Ovary (tissue), 10 donors: Measurements from ENCODE around the gene POGK. TPM values are rescaled to one million over a fixed set of nuclear protein-coding genes. Genes with fewer than 3 reads are reported as not detected.

Experiments
- DNase-seq, 5 donors: peaks; one replicate each; pipeline ENCODE4 v3.0.0-alpha.2; 2019 to 2020
- H3K27ac ChIP-seq, 2 donors: fragments of 200-600 bp; one replicate each; pipeline versions ENCODE4 v1.5.1 to v1.8.0; 2019 to 2022
- H3K27me3 ChIP-seq: fragments of 200-600 bp; one replicate; pipeline ENCODE4 v1.8.0; 2022
- H3K36me3 ChIP-seq: fragments of 200-600 bp; sonication (generic); one replicate; pipeline ENCODE4 v1.5.1; 2019
- H3K4me1 ChIP-seq: one replicate; pipeline ENCODE4 v1.8.1; 2013; ENCODE audit warnings: mild to moderate bottlenecking, moderate library complexity; ENCODE audit not compliant: insufficient read depth
- H3K4me3 ChIP-seq: fragments of 200-600 bp; sonication (generic); one replicate; pipeline ENCODE4 v1.5.1; 2017
- H3K9me3 ChIP-seq, 2 donors: fragments of 200-600 bp in 1 of 2; sonication (generic) in 1 of 2; one replicate each; pipeline versions ENCODE4 v1.5.1 to v1.8.1; 2013 to 2019; ENCODE audit warnings: mild to moderate bottlenecking in 1 of 2, moderate library complexity in 1 of 2
- EP300 ChIP-seq: sonication (generic); formaldehyde crosslinking; IDR thresholded peaks from one replicate; pipeline ENCODE4 v1.6.1; 2017; ENCODE audit warnings: antibody characterized with exemption
- POLR2A ChIP-seq: fragments of 450-650 bp; IDR thresholded peaks from one replicate; pipeline ENCODE4 v1.6.1; 2017; ENCODE audit warnings: antibody characterized with exemption, mild to moderate bottlenecking, moderate library complexity
- WGBS, 3 donors: extraction: QIAGEN DNeasy Blood & Tissue Kit in 1 of 3; methylation state at CpG; one replicate each; pipeline versions ENCODE4 v1.1.5 to v1.1.7; 2013 to 2017; 5-methylcytosine and 5-hydroxymethylcytosine counted together
- intact Hi-C, 4 donors: fragments of 100-400 bp; cut with DNase I; formaldehyde crosslinking; loops; one replicate each; pipeline versions ENCODE4 v1.11.0 to v1.15.1; 2022 to 2023
- long read RNA-seq, 3 donors: library from polyadenylated mRNA in 2 of 3; unstranded in 2 of 3; transcript quantifications; one replicate each; pipeline ENCODE4 v2.0.0 and lab custom pipeline, GENCODE V29; 2021 to 2026
- polyA plus RNA-seq, 2 donors: library from polyadenylated mRNA; stranded (reverse); fragments of 200-250 nt in 1 of 2; fragments of 350-450 nt in 1 of 2; fragmentation: Illumina TruSeq in 1 of 2; extraction: RNeasy Lipid Tissue Mini Kit (QIAGEN cat#74804) in 1 of 2; gene quantifications; one replicate each; pipeline ENCODE4 v1.2.3, GENCODE V29; 2013 to 2014
- total RNA-seq, 7 donors: library from RNA; depleted of rRNA in 2 of 7; stranded (reverse); fragments of >200 nt in 2 of 7; fragmentation: NEBNext Ultra II Directional in 3 of 7; extraction: Animal tissue kit (Norgen Biotek cat#: 25700) in 3 of 7; gene quantifications; one replicate each; pipeline versions ENCODE4 v1.1.0 to v1.2.4, GENCODE V29; 2016 to 2023
- TF ChIP-seq, protein P1 (sequence below), 3 donors: fragments of 450-650 bp in 2 of 3; fragments of 200-600 bp in 1 of 3; IDR thresholded peaks; one replicate each; pipeline versions ENCODE4 v1.5.1 to v1.8.0; 2016 to 2022; ENCODE audit warnings: antibody characterized with exemption in 3 of 3, mild to moderate bottlenecking in 1 of 3
- donor health status: DM: no; HTN: no; CAD: no; lungs with moderate emphysema.
- donor health status: DM: no; HTN: no; CAD: no.
- donor health status: Bipolar disorder and iron deficiency.
- donor health status: DM: yes; HTN: yes; CAD: no.
- donor health status: DM: no; HTN: no; CAD: no.
- donor health status: DM: yes; HTN: yes; CAD: no.

Gene POGK
- total RNA-seq (10 to 100 TPM; 17.3 to 44.5 (median 41.5) TPM), polyA plus RNA-seq (10 to 100 TPM; 12.7 to 28.2 TPM)
- long read RNA-seq, donor 1, full-length matches to known transcripts, result 6 of 47 reads
- long read RNA-seq, donor 1, partial matches to known transcripts, result 30 of 47 reads
- long read RNA-seq, donor 1, other reads (novel, unspliced or antisense), result 11 of 47 reads
- long read RNA-seq, donor 2, full-length matches to known transcripts, result 2 of 2 reads
- long read RNA-seq, donor 2, partial matches to known transcripts, result 0 of 2 reads
- long read RNA-seq, donor 2, other reads (novel, unspliced or antisense), result 0 of 2 reads
- long read RNA-seq, donor 3, full-length matches to known transcripts, result 19 of 65 reads
- long read RNA-seq, donor 3, partial matches to known transcripts, result 10 of 65 reads
- long read RNA-seq, donor 3, other reads (novel, unspliced or antisense), result 36 of 65 reads

- H3K9me3 ChIP-seq, result no peaks in the 10 kb centered on the region
- peak; percentile 88 to 92 (median 91) for DNase-seq
- no peaks in the 10 kb centered on the region for H3K27me3 ChIP-seq
- 0% methylated on average over 21 to 63 of the region's 63 CpGs for WGBS, 3 donors
- peak; percentile 57 for TF ChIP-seq POLR2A
- no peak for TF ChIP-seq EP300
- TF ChIP-seq, protein P1, sequence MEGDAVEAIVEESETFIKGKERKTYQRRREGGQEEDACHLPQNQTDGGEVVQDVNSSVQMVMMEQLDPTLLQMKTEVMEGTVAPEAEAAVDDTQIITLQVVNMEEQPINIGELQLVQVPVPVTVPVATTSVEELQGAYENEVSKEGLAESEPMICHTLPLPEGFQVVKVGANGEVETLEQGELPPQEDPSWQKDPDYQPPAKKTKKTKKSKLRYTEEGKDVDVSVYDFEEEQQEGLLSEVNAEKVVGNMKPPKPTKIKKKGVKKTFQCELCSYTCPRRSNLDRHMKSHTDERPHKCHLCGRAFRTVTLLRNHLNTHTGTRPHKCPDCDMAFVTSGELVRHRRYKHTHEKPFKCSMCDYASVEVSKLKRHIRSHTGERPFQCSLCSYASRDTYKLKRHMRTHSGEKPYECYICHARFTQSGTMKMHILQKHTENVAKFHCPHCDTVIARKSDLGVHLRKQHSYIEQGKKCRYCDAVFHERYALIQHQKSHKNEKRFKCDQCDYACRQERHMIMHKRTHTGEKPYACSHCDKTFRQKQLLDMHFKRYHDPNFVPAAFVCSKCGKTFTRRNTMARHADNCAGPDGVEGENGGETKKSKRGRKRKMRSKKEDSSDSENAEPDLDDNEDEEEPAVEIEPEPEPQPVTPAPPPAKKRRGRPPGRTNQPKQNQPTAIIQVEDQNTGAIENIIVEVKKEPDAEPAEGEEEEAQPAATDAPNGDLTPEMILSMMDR (IDR thresholded peaks at IDR 0.05), result no peak
- intact Hi-C loops, result no loop called here
- H3K4me3 ChIP-seq, result peak within 1 kb of the TSS; percentile 54
- no peaks in the 10 kb centered on the region for H3K36me3 ChIP-seq
- H3K27ac ChIP-seq, result peak within 1 kb of the TSS; percentile 68 to 87
- H3K4me1 ChIP-seq, result peaks cover 5% of the 10 kb centered on the region
These were observed at the start of gene POGK for GRCh38 chr1:166838766-166839599. TSS of gene POGK (plus strand) at chr1:166839475. CDS start at chr1:166840957, 1,482 bp downstream.

DNA sequence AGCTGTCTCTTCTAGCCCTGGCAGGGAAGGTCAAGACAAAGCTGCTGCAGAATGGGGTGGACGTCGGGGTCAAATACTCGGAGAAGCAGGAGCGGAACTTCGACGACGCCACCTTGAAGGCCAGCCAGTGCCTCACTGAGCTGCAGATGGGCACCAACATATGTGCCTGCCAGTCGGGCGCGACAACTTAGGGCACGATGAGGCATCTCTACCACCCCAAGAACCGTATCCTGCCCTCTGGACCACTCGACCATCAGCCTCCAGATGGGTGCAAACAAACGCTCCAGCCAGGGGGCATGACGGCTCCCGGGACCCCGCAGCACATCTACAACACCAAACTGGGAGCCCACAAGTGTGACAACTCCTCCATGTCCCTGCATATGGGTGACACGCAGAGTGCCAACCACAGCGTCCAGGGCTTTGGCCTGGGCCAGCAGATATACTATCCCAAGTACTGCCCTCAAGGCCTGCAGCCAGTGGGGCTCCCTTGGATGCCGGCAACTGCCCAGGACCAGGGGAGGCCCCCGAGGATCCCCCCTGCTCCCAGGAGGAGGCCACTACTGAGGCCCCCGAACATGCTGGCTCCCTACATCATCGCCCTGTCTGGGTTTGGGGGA is 42.5 kb upstream of the POGK start:
- 85 to 91% (median 89%) methylated on average over 23 of the region's 23 CpGs for WGBS, 3 donors
- no peak for TF ChIP-seq EP300
- no peak for TF ChIP-seq POLR2A
- TF ChIP-seq, protein P1 (IDR thresholded peaks at IDR 0.05), result no peak
- intact Hi-C loops, result no loop called here
- Histone ChIP-seq H3K4me1 (no peaks in the 10 kb centered on the region), H3K36me3 (no peaks in the 10 kb centered on the region), H3K27ac (no peak overlapping the region), H3K27me3 (no peaks in the 10 kb centered on the region), H3K4me3 (no peak overlapping the region), H3K9me3 (no peaks in the 10 kb centered on the region)
- no peak for DNase-seq

DNA sequence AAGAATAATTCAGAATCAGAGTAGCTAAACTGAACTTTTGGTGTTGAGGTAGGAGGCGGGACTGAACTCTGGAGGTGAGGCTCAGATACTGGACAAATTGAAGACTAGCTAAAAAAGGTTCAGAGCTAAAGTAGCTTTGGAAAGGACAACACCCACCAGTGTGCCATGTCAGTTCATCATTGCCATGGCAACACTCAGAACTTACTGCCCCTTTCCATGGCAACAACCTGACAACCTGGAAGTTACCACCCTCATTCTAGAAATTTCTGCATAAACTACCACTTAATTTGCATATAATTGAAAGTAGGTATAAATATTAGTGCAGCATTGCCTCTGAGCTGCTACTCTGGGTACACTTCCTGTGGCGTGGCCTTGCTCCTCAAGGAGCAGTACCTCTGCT is 30.3 kb upstream of the POGK start:
- Histone ChIP-seq H3K4me1 (no peaks in the 10 kb centered on the region), H3K4me3 (no peak overlapping the region), H3K36me3 (no peaks in the 10 kb centered on the region), H3K27me3 (no peaks in the 10 kb centered on the region), H3K9me3 (no peaks in the 10 kb centered on the region), H3K27ac (no peak overlapping the region)
- intact Hi-C loops, result no loop called here
- DNase-seq, result no peak
- WGBS, 3 donors, result 70 to 85% (median 70%) methylated on average over 2 of the region's 2 CpGs
- TF ChIP-seq EP300 (no peak), POLR2A (no peak)
- TF ChIP-seq, protein P1 (IDR thresholded peaks at IDR 0.05), result no peak

DNA sequence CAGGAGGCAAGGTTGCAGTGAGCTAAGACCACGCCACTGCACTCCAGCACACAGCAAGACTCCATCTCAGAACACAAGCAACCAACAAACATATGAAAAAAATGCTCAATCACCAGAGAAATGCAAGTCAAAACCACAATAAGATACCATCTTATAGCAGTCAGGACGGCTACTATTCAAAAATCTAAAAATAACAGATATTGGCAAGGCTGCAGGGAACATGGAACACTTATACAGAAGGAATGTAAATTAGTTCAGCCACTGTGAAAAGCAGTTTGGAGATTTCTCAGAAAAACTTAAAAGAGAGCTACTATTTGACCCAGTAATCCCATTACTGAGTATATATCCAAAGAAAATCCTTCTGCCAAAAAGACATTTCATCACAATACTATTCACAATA is 27.6 kb upstream of the POGK start:
- TF ChIP-seq, protein P1 (IDR thresholded peaks at IDR 0.05), result no peak
- no peak for TF ChIP-seq EP300
- TF ChIP-seq POLR2A, result no peak
- H3K4me1 ChIP-seq, result no peaks in the 10 kb centered on the region
- no peaks in the 10 kb centered on the region for H3K9me3 ChIP-seq
- no peak overlapping the region for H3K4me3 ChIP-seq
- WGBS, 3 donors, result 33 to 45% (median 41%) methylated on average over 2 of the region's 2 CpGs
- intact Hi-C loops, result no loop called here
- H3K27me3 ChIP-seq, result no peaks in the 10 kb centered on the region
- no peak for DNase-seq
- H3K36me3 ChIP-seq, result no peaks in the 10 kb centered on the region
- no peak overlapping the region for H3K27ac ChIP-seq
